NCI-H146 (cell line): ENCODE data around the gene HTR3E.
"Not testable (repeated sequence)": the region's sequence is repeated elsewhere in the genome, so short reads cannot be mapped to it uniquely, and the experiment has no call there.

Source experiments
- DNase-seq: peaks from one replicate; lab custom pipeline; 2025; lab: John Stamatoyannopoulos, UW

HTR3E gene, protein sequence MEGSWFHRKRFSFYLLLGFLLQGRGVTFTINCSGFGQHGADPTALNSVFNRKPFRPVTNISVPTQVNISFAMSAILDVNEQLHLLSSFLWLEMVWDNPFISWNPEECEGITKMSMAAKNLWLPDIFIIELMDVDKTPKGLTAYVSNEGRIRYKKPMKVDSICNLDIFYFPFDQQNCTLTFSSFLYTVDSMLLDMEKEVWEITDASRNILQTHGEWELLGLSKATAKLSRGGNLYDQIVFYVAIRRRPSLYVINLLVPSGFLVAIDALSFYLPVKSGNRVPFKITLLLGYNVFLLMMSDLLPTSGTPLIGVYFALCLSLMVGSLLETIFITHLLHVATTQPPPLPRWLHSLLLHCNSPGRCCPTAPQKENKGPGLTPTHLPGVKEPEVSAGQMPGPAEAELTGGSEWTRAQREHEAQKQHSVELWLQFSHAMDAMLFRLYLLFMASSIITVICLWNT

DNA sequence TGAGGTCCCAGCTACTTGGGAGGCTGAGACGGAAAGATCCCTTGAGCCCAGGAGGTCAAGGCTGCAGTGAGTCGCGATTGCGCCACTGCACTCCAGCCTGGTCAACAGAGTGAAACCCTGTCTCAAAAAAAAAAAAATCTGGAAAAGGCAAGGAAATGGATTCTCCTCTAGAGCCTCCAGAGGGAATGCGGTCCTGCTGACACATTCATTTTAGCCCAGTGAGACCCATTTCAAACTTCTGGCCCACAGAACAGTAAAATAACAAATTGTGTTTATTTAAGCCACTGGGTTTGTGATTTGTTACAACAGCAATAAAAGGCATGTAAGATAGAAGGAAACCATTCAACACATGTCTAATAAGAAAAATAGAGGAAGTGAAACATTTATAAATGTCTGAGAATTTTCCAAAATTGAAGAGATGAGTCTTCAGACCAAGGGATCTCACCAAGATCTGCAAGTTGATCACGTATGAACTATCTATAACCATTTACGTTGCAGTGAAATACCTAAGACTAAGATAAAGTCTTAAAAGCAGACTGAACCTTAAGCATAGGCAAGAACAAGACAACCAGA lies at the start of gene HTR3E:
HTR3E (plus strand) TSS at position 254 of the 573 bp plus-strand sequence. CDS start 466 bp downstream, outside the sequence.
- no peak for DNase-seq

DNA sequence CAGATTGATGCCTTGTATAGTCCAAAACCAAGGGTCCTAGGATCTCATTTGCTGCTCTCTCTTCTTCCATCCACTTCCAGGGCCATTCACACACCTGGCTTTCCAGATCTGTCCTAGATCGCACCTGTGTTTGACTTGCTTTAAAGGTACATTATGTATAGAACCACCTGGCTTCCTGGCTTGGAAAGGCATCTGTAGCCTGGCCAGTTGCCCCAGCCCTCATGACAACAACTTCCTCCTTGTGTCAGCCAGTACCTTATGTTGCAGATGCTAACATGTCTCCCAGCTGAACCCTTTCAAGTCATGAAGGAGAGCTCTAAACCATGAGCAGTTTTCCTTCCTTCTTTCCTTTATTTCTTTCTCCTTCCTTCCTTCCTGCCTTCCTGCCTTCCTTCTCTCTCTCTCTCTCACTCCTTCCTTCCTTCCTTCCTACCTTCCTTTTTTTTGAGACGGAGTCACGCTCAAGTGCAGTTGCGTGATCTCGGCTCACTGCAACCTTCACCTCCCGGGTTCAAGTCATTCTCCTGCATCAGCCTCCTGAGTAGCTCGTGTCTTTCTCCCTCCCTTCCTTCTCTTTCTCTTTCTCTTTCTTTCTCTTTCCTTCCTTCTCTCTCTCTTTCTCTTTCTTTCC lies 46.5 kb upstream of the HTR3E start:
- DNase-seq: peak; percentile 95

DNA sequence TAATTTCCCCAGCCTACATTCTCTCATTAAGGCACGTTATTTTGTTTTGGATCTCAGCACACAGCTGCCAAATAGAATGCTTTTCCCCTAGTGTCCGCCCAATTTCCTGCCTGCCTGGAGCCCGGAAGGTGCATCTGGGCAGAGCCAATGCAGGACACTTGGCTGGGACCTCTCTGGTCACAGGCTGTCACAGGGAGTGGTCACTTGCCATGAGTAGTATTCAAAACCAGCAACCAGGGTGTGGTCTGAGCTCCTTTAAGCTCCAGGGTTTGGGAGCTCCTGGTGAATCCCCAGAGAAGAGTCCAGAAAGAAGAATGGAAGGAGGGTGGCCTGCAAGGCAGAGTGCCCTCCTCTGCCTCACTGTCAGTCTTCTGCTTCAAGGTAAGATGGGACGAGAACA lies 44.1 kb upstream of the HTR3E start, which contains the start of gene HTR3C:
HTR3C (plus strand) TSS at position 281 of the 400 bp plus-strand sequence; CDS start at position 315, 34 bp downstream.
- DNase-seq: no peak

DNA sequence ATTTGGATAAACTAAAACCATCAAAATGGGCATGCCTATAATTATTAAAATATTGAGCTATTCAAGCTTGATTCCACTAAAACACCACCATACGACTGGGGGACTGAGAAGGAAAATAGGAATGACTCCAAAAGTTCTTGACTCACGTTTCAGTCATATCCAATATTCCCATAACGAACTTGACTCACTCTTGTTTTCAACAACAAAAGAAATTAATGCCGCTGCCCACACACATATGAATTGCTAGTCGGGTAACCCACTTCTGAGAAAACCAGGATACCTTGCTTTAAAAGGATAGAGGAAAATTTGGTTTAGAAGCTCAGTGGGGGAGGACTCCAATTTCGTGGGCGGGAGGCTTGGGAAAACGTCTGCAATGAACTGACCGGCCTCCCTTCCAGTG lies 38.8 kb upstream of the HTR3E start:
- DNase-seq: no peak

DNA sequence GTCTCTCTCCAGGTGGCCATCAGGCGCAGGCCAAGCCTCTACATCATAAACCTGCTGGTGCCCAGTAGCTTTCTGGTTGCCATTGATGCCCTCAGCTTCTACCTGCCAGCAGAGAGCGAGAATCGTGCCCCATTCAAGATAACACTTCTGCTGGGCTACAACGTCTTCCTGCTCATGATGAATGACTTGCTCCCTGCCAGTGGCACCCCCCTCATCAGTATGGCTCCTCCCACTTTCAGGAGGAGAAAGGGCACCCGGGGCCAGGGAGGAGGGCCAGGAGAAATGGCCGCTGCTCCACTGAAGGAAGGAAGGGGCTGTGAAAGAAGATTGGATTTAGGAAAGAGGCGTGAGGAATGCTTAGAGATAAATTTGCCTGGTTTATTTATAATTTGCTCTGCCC lies 37.4 kb upstream of the HTR3E start:
- DNase-seq: peak; percentile 49

DNA sequence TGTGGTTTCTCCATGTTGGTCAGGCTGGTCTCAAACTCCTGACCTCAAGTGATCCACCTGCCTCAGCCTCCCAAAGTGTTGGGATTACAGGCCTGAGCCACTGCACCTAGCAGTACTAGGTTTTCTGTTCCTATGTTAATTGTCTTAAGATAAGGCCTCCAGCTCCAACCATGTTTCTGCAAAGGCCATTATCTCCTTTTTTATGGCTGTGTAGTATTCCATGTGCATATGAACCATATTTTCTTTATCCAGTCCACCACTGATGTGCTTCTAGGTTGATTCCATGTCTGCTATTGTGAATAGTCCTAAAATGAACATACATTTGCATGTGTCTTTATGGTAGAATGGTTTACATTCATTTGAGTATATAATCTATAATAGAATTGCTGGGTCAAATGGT lies 34.2 kb upstream of the HTR3E start:
- no peak for DNase-seq

DNA sequence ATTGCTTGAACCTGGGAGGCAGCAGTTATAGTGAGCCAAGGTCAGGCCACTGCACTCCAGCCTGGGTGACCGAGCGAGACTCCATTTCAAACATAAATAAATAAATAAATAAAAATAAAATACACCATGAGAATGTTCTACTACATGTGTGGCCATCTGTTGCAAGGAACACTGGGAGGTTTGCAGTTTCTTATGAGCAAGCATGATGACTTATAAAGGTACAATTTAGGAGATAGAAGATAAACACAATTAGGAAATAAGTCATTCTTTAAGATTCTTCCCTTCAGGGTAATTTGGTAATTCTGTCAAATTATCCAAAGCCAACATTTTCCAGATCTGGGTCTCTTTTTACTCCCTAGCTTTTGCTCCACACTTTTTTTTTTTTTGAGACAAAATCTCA lies 30.7 kb upstream of the HTR3E start:
- DNase-seq: no peak

DNA sequence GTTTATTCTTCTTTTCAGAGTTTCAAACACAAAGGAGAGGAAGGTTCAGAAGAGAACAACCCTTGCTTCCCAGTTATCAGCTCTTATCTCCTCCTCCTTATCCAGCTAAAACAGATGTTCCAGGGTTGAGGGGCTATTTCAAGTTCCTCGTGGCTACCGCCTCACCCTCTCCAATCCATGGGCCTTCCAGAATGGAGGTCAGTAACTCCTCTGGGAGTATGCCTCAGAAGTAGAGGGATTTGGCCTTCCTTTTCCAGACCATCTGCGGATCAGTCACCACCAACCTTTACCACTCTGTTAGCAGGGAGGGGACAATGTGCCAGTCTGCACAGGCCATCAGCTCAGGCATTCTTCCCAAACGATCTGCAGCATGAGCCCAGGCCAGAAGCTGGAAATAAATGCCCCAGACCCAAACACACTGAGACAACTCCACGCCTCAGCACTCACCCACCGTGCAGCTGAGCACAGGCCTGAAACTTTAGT lies 29.2 kb upstream of the HTR3E start:
- no peak for DNase-seq

DNA sequence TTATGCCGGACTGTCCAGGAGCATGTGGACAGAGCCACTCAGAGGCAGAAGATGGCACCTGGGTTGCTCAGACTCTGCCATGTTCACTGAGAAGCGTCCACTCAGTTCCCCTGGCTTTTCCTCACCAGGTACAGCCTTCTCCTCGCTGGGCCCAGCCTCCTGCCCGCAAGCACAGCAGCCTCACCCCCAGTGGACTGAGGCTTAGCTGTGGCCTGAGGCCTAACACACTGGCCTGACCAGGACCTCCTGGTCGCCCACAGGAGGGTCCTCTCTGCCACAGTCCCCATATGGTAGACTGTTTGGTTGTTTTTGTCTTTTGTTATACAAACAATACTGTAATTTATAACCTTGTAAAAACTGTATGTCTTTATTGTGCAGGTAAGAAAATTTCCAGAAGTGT lies 28.5 kb upstream of the HTR3E start:
- no peak for DNase-seq

DNA sequence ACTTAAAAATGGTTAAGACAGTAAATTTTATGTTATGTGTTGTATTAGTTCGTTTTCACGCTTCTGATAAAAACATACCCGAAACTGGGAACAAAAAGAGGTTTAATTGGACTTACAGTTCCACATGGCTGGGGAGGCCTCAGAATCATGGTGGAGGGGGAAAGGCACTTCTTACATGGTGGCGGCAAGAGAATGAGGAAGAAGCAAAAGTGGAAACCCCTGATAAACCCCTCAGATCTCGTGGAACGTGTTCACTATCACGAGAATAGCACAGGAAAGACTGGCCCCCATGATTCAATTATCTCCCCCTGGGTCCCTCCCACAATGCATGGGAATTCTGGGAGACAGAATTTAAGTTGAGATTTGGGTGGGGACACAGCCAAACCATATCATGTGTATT lies 25.7 kb upstream of the HTR3E start:
- not testable (repeated sequence) for DNase-seq

DNA sequence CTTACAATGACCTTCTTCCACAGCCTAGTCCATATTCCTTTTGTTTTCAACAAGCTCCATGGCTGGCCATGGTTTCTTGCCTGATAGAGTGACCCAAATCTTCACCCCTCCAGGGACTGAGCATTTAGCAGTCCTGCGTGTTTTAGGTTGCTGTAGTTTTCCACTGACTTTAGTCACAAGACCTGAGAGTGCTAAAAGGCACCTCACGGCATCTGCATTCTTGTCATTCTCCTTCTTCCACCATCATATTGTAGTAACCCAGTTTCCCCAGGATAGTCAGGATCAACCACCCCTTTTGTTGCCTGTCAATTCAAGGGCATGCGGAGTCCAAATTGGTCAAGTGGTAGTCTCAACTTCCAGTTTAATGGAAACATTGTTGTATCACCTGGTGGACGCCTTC lies 23.2 kb upstream of the HTR3E start:
- DNase-seq: no peak

DNA sequence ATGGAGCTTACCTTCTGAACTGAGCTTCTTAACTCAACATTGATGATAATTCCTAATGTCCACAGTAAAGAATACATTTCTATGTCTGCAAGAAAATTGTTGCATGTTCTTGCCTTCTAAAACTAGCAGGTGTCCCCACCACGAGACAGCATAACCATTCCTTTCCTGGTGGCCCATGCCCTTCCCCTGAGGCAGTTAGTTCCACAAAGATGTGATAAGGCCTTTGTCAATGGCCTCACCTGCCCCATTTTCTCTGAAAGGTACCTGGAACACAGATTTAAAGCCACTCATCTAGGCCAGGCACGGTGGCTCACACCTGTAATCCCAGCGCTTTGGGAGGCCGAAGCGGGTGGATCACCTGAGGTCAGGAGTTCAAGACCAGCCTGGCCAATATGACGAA lies 21.0 kb upstream of the HTR3E start:
- peak; percentile 24 for DNase-seq

DNA sequence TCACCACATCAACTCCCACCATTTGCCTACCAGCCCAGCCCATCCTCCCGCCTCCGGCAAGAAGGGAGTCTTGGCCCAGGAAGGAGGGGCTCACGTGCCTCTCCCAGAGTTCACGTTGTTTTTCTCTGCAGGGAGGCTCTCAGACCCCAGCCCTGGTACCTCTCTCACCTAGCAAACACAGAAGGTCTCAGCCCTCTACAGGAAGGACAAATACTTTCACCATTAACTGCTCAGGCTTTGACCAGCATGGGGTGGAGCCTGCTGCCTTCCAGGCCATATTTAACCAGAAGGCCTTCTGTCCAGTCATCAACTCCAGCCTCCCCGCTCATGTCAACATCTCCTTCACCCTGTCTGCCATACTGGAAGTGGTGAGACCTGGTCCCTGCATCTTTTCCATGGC lies 19.0 kb upstream of the HTR3E start:
- DNase-seq: peak; percentile 69

DNA sequence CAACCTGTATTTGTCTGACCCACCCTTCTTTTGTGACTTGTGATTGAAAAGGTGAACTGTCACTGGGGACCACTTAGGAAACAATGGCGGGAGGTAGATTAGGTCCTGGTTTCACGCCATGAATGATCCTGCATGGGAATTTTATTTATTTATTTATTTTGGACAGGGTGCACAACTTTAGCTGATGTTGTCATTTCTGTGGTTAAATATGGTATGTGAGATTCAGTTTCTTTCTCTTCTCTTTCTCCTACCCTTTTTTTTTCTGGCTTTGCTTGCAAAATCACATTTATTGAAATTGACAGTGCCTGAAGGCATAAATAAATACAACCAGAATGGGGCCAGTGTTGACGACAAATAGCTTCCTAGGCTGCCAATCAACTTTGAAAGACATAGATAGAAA lies 18.0 kb upstream of the HTR3E start:
- DNase-seq: no peak

DNA sequence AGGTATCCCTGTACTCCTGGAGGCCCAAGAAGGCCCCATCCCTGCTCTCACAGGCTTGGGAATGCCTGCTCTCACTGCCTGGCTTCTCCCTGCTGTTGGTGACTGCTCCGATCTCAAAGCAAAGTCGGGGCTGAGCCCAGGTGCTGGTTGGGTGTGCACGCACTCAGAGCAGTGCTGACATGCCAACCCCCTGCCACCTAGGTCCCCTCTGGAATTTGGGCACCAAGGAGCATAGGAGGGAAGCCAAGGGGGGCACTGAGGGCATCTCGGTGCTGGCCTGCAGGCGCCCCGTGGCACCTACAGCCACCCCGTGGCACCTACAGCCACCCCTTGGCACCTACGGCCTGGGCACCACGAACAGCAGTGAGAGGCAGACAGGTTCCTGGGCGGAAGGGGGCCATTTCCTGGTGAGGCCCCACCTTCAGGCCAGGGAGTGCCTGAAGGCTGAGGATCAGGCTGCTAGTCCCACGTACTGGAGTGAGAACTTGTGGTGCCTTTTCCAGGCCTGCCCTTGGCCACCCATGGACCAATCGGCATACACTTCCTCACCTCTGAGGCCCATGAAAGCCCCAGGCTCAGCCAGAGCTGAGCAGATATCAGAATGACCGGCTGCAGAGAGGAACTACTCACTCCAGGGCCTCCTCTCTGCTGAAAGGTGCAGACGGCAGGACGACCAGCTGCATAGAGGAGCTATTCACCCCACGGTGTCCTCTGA lies 15.6 kb upstream of the HTR3E start:
- DNase-seq: no peak

DNA sequence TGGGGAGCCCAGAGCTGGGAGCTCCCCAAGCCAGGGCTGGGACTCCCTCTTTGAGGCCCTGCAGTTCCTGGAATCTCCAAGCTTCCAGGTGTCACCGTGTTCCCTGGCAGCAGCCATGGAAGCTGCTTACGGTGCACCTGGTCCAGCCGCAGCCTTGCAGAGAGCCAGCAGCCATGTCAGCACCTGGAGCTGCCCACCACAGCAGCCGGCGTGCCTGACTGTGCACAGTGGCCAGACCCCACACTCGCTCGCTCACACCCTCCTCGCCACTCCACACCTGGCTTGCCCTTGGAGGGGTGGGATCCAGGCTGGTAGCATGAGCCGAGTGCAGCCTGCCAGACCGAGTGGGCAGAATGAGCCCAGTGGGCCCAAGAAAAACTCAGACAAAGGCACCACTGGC lies 14.8 kb upstream of the HTR3E start:
- DNase-seq: no peak

DNA sequence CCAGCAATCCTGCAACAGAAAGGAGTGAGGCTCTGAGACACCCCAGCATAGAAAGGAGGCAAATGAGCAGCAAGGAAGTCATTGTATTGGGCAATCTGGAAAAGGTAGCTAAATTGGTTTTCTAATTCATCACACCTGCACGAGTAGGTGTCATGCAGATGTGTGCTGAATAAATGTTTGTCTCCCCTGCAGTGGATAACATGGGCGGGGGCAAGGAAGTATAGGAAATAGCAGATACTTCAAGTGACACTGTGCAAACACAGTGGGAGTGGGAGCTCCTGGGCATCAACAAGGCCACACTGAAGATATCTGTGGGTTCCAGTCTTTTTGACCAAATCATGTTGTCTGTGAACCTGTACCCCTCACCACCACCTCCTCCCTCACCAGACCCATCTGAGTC lies 14.4 kb upstream of the HTR3E start:
- peak; percentile 35 for DNase-seq

DNA sequence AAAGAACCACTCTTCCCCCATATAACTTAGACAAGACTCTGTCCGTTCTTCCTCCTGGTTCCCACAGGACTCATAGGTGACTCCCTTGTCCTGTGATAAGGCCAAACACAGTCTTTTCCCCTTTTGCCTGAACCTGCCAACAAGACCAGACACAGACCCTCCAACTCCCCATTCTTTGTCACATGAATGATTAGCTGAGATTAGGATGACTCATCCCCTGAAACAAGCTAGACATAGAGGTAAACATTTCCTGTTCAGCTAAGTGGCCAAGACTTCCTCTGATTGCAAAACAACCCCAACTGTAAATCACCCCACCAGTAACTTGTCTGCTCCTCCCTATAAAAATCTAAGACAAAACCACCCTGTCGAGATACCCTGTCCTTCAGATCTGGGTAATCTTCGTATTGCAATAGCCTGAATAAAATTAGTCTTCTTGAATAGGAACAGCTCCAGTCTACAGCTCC lies 11.4 kb upstream of the HTR3E start:
- no peak for DNase-seq

DNA sequence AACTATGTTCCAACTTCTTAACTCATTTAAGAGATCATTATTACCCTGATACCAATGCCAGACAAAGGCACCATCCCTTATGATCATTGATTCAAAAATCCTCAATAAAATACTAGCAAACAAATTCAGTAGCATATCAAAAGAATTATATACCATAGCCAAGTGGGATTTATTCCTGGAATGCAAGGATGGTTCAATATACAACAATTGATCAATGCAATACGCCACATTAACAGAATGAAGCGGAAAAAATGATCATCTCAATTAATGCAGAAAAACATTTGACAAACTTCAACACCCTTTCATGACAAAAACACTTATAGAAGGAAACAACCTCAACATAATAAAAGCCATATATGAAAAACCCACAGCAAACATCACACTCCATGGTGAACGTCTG lies 4.7 kb upstream of the HTR3E start:
- DNase-seq: no peak

DNA sequence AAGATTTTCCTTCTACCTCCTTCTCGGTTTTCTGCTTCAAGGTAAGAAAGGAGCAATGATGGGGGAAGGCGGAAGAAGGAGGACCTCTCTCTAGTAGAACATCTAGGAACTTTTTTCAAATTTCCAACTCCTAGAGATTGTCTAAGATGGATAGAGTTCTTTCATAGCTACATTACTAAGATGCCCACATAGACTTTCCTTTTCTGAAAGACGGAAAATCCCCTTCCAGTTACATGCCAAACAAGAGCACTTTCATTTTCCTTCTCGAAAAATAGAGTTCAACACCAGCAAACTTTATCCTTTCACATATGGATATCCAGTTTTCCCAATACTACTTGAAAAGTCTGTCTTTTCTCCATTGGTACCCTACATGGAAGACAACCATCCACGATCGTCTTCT lies 692 bp downstream of the HTR3E start:
- DNase-seq: no peak

DNA sequence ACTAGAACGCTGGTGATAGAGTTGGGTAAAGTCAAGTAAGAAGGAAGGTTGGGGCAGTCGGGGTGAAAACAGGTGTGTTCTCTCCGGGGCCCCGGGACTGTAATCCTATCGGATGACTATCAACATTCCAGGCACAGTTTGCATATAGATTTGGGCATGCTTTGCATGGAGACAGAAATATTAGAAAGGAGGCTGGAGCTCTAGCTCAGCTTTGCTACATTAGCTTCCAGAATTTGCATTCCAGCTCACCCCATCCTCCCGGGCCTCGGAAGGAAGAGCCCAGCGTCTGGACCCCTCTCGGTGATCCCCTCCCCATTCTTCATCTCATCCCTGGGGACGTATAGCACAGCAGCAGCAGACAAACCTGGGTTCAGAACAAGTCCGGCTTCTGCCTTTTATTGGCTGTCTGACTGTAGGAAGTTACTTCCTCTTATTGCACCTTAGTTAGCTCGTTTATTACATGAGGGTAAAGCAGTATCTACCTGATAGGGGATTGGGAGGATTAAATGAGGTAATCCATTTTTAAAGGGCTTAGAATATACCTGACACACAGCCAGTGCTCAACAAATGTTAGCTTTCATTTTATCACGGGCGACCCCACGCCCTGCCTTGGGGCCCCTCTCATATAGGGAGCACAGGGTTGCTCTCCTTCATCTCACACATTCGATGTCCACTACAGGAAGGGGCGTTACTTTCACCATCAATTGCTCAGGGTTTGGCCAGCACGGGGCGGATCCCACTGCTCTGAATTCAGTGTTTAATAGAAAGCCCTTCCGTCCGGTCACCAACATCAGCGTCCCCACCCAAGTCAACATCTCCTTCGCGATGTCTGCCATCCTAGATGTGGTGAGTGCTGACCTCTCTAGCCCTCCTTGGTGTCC lies 3.2 kb downstream of the HTR3E start:
- DNase-seq: no peak
